Measurements from ENCODE around the gene GOLT1A. TPM values are rescaled to one million over a fixed set of nuclear protein-coding genes. Genes with fewer than 3 reads are reported as not detected.

GOLT1A gene
- polyA plus RNA-seq, 2 of the 4 experiments (the other 2 are of a cell fraction): 1.8 to 6.4 TPM

- H3K27ac ChIP-seq: no peak overlapping the region
- no peak overlapping the region for H3K4me3 ChIP-seq
- CTCF ChIA-PET: interaction anchor here (1.4 to 8.0 kb wide), 3 partner anchors 13 to 211 kb away, joined by 3 to 133 read pairs (median 10); partner anchors contain the start of gene PLEKHA6
- POLR2A ChIA-PET: no interaction called here
- TF ChIP-seq JUNB (IDR thresholded peaks at IDR 0.05): no peak
- TF ChIP-seq, protein P1, sequence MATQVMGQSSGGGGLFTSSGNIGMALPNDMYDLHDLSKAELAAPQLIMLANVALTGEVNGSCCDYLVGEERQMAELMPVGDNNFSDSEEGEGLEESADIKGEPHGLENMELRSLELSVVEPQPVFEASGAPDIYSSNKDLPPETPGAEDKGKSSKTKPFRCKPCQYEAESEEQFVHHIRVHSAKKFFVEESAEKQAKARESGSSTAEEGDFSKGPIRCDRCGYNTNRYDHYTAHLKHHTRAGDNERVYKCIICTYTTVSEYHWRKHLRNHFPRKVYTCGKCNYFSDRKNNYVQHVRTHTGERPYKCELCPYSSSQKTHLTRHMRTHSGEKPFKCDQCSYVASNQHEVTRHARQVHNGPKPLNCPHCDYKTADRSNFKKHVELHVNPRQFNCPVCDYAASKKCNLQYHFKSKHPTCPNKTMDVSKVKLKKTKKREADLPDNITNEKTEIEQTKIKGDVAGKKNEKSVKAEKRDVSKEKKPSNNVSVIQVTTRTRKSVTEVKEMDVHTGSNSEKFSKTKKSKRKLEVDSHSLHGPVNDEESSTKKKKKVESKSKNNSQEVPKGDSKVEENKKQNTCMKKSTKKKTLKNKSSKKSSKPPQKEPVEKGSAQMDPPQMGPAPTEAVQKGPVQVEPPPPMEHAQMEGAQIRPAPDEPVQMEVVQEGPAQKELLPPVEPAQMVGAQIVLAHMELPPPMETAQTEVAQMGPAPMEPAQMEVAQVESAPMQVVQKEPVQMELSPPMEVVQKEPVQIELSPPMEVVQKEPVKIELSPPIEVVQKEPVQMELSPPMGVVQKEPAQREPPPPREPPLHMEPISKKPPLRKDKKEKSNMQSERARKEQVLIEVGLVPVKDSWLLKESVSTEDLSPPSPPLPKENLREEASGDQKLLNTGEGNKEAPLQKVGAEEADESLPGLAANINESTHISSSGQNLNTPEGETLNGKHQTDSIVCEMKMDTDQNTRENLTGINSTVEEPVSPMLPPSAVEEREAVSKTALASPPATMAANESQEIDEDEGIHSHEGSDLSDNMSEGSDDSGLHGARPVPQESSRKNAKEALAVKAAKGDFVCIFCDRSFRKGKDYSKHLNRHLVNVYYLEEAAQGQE (IDR thresholded peaks at IDR 0.05): no peak
- 89% methylated on average over 10 of the region's 10 CpGs for WGBS (ENCODE audit: missing lambda C conversion rate)
- ATAC-seq: no peak
- no peaks in the 10 kb centered on the region for H3K4me1 ChIP-seq
- no peak for FAIRE-seq
- no peak for DNase-seq (ENCODE audit: low read depth in 1 of 2, low spot score in 1 of 2)
- no peaks in the 10 kb centered on the region for H3K9me3 ChIP-seq
- H3K4me2 ChIP-seq: no peak overlapping the region
Observed at GRCh38 chr1:204219971-204220616, 6.3 kb upstream of the GOLT1A start.

DNA sequence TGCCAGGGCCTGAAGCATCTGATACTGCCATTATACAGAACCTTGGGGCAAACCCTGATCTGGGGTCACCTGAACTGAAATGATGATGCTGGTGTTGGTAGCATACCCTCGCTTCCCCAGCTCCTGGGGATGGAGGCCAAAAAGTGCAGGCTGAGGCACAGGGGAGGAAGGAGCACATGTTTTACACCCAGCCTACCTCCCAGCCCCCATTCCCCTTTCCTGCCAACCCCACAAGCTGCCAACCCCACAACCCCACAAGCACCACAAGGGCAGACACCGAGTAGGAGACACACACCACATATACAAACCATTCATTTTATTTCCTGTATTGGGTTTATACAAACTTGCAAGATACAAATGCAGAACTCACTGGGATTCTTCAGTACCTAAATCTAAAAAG lies 4.8 kb upstream of the GOLT1A start:
- H3K9me3 ChIP-seq: no peaks in the 10 kb centered on the region
- ChIA-PET CTCF (interaction anchor here (1.4 to 8.0 kb wide), 6 partner anchors 13 to 213 kb away, joined by 3 to 133 read pairs (median 8); partner anchors contain the start of gene PLEKHA6), POLR2A (no interaction called here)
- no peak overlapping the region for H3K27ac ChIP-seq
- ATAC-seq (no peak), DNase-seq (ENCODE audit: low read depth in 1 of 2, low spot score in 1 of 2) (no peak), FAIRE-seq (no peak)
- H3K4me1 ChIP-seq: peaks cover 1% of the 10 kb centered on the region; the same call in 2 of the 3 replicates
- no peak overlapping the region for H3K4me2 ChIP-seq
- TF ChIP-seq RFX5 (IDR thresholded peaks at IDR 0.05): no peak
- no peak for TF ChIP-seq CBX2 (IDR thresholded peaks at IDR 0.05; ENCODE audit: borderline replicate concordance, low read depth)
- TF ChIP-seq NR3C1 (IDR thresholded peaks at IDR 0.05): no peak
- no peak for TF ChIP-seq USF2 (IDR thresholded peaks at IDR 0.05)
- no peak overlapping the region for H3K4me3 ChIP-seq
- WGBS (ENCODE audit: missing lambda C conversion rate): 62% methylated on average over 2 of the region's 2 CpGs

DNA sequence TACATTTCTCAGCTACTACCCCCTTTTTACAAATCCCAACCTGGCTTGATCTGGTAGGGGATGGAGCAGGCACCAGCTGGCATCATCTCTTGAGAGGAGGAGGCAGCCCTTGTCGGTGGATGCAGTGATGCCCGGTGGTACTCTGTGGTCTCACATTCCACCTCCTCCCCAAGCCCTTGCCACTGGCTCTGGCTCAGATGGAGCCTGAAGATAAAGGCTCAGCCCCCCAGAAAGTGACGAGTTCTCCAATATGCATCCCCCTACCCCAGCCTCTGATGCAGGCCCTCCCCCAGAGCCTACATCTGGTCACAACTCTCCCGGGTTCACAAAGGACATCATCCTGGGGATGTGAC lies 3.8 kb upstream of the GOLT1A start:
- H3K27ac ChIP-seq: no peak overlapping the region
- H3K4me3 ChIP-seq: no peak overlapping the region
- no peaks in the 10 kb centered on the region for H3K9me3 ChIP-seq
- FAIRE-seq (no peak), ATAC-seq (no peak), DNase-seq (ENCODE audit: low read depth in 1 of 2, low spot score in 1 of 2) (no peak)
- H3K4me1 ChIP-seq: peaks cover 6% of the 10 kb centered on the region; the same call in 2 of the 3 replicates
- no peak for TF ChIP-seq ZNF302 (CRISPR knock-in tag; IDR thresholded peaks at IDR 0.05)
- CTCF ChIA-PET: interaction anchor here (1.4 to 8.0 kb wide), 6 partner anchors 12 to 286 kb away, joined by 3 to 133 read pairs (median 8); partner anchors contain the start of gene PLEKHA6
- no peak overlapping the region for H3K4me2 ChIP-seq
- POLR2A ChIA-PET: no interaction called here
- WGBS (ENCODE audit: missing lambda C conversion rate): 41% methylated on average over 4 of the region's 4 CpGs

GRCh38 chr1:204216880-204217647 lies 3.3 kb upstream of the GOLT1A start:
- no peaks in the 10 kb centered on the region for H3K9me3 ChIP-seq
- H3K27ac ChIP-seq: no peak overlapping the region
- 89% methylated on average over 11 of the region's 11 CpGs for WGBS (ENCODE audit: missing lambda C conversion rate)
- ChIA-PET POLR2A (no interaction called here), CTCF (interaction anchor here (0.8 to 8.0 kb wide), 9 partner anchors 11 to 286 kb away, joined by 3 to 133 read pairs (median 7); partner anchors contain the start of gene PLEKHA6)
- peaks cover 6% of the 10 kb centered on the region; the same call in 2 of the 3 replicates for H3K4me1 ChIP-seq
- no peak overlapping the region for H3K4me3 ChIP-seq
- FAIRE-seq (no peak), ATAC-seq (no peak), DNase-seq (ENCODE audit: low read depth in 1 of 2, low spot score in 1 of 2) (no peak)
- H3K4me2 ChIP-seq: no peak overlapping the region
- TF ChIP-seq MAZ (IDR thresholded peaks at IDR 0.05; ENCODE audit: borderline replicate concordance, low read depth, low read length): no peak
- peak; percentile 82 for TF ChIP-seq KDM1A (IDR thresholded peaks at IDR 0.05; ENCODE audit: low read depth)

All from A549 (cell line).